ENCODE data around the gene ARHGAP26.

ARHGAP26 gene

DNA sequence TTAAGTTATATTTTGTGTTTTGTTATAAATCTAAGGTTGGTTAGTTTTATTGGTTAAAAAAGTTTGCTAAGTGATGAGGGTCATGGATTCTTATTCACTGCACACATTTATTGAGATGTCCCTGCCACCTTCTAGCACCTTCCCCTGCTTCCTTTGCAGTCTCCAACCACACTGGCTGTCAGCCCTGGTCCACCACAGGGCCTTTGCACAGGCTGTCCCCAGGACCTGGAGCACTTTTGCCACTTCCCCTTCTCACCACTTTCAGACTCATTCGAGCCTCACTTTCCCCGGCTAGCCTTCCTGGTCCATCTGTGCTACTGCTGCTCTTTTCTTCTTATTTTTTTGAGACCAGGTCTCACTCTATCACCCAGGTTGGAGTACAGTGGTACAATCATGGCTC is 45.3 kb downstream of the ARHGAP26 start:
- DNase-seq = no peak

DNA sequence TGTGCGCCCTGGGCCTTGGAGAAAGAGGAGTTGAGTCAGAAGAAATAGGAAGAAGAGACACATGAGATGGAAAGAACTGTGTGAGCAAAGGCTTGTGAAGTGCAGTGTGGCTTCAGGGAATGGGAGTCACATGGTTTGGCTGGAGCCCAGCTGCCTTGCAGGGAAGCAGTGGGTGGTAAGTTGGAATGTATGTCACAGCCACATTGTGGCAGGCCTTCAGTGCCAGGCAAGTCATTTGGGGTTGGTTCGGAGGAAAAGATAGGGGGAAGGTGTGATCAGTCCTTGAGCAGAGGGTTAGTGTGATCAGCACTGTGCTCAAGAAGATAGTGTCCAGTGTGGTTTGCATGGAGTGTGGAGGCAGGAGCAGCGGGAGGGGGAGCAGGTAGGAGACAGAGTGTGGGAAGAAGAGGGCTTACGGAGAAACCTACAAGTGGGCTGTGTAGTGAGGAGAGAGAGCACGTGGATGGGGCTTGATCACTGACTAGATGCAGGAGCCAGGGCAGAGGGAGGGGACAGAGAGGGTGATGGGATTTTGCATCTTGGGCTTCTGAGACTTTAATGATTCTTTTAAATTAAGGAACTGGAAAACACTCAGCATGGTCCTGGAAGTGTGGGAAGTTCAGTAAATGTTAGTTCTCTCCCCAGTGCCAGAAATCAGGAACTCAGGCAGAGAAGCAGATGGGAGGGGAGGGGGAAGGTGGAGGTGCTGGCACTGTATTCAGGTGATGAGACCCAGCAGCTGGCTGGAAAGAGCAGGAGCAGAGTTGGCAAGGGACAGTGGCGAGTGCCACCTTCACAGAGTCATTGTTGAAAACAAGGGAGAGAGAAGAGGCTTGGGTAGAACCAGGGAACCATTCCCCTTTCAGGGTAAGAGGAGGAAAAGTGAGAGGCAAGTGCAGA is 46.6 kb downstream of the ARHGAP26 start:
- no peak for DNase-seq

DNA sequence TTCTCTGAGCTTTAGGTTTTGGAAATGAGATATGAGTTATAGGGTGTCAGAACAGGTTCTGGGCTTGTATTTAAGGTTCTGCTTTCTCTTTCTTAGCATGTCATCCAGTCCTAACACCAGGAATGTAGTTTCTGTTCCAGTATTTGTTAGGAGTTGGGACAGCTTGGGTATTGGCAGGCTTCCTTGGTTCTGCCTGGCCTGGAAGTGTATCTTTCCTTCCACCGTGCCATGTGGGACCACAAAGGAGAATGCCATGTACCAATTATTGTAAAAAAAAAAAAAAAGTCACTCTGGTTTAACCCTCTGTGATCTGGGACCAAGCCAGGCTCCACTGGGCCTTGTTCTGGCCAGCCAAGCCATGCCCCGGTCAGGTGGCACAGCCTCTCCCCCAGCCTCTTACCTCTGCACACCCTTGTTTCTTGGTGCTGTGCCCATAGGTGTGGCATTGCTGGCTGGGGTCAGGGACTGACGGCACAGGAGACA is 47.8 kb downstream of the ARHGAP26 start:
- no peak for DNase-seq

DNA sequence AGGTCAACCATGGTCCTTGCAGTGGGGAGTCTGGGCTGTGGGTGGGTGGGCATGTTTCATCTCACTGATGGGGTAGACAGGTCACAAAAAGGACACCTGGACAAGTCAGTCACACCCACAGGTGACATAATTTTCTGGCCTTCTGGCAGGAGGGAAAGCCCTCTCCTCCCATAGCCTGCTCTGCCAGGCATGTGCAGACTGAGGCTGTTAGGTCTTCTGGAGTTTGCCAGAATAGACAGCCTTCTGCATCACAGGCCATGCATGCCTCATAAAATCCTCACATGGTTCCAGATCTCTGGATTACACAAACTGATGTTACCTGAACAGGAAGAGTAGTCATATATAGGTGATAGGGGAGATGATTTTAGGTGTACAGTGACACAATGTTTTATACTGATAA is 49.1 kb downstream of the ARHGAP26 start:
- no peak for DNase-seq

DNA sequence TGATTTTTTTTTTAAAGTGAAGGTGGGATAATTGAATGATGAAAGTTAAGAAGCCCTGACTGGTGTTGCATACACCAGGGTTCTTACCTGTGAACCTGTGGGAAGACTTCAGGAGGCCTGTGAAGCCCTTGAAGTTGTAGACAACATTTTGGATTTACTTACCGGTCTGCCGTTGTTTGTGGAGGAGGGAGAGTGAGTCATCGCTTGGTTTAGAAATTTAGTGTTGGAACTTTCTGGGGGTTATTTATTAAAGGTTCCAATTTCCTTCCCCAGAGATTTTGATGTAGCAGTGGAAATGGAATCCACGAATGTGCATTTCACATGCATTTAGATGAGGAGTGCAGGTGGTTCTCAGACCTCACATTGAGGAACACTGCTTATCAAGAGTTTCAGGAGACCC is 49.6 kb downstream of the ARHGAP26 start:
- no peak for DNase-seq

DNA sequence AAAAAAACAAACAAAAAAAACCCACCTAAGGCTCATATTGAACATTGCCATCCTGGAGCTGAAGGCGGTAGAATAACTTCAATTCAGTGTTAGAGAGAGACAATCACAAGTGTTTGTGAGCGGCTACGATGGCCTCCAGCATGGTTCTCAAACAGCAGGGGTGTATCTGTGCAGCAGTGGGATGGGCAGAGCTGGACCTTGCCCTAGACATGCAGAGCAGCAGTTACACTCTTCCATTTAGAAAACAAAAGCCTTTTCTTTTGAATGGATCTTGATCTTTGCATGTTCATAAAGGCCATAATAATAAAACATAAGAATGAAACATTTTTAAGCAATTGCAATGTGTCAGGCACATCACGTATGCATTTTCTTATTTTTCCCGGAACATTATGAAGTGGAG is 50.3 kb downstream of the ARHGAP26 start:
- no peak for DNase-seq

DNA sequence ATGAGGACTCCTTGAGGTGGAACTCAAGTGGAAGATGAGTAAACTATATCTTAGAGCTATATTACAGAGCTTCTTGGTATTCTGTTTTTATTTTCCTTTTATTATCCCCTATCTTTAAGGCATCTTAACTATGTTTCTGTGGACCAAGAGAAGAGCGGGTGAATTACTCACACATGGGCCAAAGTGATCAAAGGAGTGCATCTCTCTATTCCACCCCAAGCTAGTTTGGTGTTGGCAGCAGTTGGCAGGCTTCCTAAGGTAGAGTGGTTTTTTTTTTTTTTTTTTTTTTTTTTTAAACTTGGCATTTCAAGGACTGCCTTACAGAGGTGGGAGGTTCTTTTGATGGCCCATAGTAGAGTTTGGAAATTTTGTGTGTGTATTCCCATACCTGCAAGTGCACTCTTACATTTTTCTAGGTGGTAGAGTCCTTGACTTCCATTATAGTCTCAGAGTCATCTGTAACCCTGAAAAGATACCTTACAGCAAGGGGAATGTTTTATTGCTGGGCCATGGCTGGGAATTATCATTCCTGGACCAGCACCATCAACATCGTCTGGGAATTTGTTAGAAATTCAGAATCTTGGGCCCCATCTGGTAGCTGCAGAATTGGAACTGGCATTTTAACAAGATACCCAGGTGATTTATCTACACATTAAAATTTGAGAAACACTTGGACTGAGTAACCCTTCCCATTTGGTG is 51.0 kb downstream of the ARHGAP26 start:
- no peak for DNase-seq

DNA sequence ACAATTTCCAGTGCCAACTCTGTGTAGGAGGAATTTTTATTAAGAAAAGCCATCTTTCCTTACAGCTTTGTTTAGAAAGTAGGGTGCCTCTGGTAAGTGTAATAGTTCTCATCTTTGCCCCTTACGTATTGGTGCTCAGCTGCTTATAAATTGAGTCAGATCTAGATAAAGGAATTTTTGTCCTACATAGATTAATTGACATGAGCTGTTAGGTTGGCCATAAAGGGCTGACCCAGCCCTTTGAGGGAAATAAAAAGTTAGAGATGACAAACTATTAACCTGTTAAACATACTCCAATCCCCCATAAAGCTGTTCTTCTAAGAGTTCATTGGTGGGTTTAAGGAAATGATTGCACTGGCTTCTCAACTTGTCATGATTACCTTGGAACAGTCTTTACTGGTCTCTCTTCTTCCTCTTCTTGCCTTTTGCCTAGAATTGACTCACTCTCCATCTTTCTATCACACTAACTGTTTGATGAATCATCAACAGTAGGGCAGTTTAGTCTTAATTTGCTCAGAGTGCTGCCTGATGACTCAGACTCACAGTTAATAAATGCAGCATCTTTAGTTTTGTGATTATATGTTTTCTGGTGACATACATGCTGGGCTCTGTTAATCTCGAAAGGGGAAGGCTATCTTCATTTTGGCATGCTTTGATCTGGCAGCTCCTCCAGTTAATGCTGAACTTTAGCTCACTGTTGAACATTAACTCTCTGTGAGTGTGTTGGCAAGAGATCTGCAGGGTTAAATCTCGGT is 51.7 kb downstream of the ARHGAP26 start:
- DNase-seq = no peak

DNA sequence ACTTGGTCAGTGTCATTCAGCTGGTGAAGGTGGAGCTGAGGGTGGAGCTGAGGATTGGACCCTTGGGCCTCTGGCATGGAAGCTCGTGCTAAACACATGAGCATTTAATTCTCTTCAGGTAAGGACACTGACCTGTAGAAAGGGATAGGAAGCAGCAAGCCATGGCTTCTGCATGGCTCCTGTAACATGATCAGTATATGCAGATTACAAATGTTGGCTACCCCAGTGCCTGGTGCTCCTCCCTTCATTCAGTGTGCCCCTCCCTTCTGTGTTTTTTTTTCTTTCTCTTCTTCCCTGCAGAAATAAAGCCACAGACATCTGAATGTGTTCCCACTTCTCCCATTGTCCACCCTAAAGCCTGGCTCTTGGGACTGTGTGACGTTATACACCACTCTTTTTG is 52.9 kb downstream of the ARHGAP26 start:
- DNase-seq = no peak

DNA sequence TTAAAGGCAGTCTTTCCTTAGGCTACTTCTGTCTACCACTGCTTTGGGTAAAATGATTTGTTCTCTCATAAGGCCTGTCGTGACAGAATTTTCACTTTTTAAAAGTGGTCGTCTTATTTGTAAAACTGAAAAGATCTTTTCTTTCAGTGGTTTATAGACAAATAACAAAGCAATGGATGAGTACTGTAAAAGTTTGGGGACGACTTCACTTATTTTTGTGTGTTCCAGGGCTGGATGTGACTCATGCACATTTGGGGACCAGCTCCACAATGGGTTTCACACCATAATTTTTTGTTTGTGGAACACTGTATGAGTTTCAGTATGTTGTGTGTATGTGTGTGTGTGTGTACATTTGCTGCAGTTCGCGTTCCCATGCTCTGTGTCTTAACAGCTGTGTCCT is 53.6 kb downstream of the ARHGAP26 start:
- no peak for DNase-seq

DNA sequence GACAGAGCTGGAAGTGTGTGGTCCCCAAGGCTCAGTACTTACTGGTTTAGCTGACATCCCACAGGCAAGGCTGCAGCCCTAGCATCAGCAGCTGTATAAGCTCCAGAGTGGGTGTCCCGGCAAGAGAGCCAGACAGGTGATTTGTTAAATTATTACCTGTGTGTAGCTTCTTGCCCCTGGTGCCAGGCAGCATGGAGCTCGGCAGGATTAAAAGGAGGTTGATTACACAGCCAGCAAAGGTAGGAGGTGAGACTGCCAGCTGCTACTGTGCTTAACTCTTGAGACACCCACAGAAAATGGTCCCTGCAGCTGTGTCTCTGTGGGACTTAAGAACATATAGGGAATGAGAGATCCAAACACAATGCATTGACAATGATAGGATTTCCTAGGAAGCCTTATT is 54.2 kb downstream of the ARHGAP26 start:
- no peak for DNase-seq

DNA sequence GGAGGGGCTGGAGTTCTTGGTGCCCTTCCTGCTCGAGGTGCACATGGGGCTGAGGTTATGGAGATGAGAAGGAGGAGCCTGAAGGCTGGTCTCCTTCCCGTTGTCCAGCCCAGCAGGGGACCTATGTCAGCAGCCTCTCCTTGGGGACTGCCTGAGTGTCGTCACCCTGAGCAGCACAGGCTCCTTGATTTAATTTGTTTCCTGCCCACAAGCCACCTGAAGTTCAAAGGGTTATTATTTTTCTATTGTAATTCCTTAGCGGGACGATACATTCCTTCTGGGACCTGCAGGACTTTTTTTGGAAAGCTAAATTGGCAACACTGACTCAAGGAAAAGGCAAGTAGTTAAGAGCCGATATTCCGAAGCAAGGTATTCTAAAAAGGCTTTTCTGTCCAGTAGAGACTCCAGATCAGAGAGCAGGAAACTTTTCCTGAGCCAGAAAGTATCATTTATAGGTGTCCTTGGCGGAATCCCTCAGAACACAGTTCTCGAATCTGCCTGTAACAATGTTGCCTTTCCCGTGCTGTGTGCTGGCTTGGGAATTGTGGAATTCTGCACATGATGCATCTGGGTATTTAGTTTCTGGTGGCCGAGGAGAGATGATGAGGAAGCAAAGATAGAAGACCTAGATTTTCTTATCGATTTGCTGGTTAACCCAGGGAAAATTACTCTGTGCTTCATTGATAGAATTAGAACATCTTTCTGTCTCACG is 55.4 kb downstream of the ARHGAP26 start:
- no peak for DNase-seq

DNA sequence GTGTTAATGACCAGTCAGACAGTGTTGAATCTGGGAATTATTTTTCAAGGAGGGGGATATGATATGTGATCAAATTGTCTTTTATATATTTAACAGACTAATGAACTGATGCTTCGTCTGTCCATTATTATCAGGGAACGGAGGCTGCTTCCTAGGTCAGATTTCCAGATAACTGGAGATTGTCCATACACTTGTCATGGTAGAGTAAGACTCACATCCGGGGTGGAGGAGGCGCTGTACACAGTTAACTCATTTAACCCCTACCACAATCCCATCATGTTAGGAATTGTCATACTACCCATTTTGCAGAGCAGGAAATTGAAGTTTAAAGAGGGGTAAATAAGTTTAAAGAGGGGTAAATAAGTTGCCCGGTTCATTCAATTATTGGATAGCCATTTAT is 55.9 kb downstream of the ARHGAP26 start:
- DNase-seq = no peak

DNA sequence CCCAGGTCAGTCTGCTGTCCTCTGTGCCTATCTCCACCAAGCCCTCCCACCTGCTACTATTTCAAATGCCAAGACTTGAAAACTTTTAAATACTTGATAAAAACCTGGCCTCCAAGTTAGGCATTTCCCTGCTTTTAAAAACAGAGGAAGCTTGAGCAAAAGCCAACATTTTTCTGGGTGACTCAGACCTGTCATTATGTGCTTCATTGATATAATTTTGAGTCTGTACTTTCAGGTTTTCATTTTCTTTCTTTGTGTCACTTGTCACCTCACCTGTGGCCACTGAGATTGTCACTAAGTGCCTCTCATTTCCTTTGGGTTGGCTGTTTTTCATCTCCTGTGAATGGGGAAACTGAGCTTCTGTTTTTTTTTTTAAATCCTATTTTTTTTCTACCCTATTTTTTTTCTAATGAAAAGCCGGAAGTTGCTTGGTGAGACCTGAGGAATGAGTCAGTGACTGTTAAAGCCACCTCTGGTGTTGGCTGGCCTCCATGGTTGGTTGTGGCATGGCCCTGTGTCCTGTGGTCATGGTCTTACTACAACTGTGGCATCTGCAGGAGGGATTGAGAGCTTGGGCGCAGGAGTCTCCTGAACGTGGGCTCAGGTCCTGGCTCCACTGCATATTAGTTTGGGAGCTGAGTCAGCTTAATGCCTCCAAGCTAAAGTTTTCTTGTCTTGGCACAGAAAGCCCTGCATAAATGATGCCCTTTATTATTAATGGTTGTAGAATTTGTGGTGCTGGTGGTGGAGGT is 56.7 kb downstream of the ARHGAP26 start:
- DNase-seq = no peak

DNA sequence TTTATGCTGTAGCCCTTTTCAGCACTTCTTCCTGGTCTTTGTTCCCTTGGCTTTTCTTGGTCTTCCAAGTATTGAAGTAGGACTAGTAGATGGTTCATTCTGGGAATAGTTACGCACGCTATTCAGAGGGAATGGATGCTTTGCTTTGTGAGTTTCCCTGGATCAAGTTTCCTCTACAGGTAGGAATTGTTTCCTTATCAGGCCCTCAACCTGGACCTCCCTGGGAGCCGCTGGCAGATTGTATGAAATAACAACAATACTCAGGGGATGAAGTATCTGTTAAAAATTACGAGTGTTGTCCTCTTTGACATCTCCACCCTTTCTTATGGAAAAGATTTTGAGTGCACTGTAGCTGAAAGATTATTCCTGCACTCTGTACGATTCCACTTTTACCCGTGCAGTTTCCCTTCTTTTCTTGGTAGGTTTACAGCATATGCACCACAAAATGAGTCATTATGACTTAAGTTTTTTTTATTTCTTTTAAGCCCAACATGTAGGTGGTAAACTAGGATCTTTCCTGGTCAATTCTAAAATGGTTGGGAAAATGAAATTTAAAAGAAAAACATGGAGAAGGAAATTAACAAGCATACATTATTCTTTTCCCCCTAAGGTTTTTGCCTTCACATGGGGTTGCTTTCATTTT is 57.9 kb downstream of the ARHGAP26 start:
- DNase-seq = no peak

DNA sequence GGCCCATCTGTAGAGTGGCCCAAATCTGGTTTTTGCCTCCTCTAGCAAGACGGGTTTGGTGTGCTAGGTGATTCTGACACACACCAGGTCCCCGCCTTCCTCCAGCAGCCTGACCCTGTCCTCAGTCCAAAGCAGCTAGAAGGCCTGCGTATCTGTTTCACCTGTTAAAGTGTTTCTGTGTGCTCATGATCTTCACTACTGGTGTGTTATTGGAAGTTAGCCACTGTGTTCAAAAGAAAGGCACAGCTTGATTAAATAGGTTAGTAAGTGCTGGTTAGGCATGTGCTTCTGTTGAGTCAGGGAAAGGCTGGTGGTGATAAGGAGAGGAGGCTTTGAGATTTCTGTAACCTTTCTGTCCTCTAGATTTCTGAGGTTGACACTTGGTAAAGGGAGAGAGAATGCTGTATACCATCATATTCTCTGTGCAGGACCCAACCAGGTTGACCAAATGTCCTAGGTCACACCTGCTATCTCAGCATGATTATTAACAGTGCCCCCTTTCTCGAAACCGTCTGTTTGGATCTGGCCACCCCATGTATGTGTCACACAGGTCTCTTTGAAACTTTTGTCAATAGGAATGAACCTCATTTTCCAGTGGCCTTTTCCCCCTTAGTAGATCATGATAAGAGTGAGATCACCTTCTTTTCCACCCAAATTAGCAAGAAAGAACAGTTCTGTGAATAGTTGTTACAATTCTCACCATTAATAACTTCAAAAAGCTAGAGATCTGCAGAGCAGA is 58.8 kb downstream of the ARHGAP26 start:
- no peak for DNase-seq

DNA sequence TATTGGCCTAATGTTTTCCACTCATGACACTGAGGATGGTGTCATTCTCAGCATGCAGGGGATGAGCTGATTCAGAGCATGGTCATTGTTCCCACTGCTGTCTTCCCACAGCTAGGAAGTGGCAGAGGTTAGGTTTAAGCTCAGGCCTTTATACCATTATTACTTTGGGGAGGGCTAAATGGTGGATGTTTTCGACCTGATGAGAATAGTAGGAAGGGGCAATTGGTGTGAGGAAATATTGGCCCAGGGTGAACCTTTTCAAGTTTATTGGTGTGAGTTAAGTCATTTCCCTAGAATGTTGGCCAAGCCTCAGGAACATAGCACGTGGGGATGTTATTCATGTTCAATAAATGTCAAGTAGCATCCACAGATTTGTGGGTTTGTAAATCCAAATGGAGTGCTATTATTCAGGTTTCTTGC is 59.6 kb downstream of the ARHGAP26 start:
- DNase-seq = no peak

DNA sequence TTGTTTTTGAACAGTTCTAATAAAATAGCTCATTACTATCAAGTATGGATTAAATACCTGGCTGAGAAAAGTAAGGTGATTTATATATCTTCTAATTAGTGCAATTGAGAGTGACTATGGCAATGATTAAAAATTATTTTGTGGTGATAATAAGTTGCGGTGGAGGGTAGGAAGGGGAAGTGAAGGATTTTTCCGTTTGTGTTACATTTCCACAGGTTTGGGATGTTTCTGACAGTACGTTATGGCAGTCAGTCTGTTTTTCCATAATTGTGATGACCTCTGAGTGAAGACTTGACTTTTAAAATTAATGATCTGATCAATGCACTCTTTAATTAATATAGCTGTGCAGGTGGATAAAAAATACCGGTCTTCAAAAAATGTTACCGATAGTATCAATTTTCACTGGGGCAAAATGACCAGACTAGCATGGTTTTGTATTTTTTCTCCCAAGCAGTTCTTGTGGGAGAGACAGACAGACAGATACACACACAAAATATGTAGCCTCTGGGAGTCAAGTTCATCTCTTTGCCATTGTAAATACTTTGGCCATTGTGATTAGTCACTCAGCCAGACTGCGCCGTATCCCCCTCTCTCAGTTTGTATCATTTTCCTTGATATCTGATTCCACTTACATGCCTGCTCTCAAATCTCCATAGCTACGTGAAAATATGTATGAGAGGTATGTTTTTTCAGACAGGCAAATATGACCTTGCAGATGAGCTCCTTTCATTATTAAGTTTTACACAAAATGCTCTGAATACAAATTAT is 60.2 kb downstream of the ARHGAP26 start:
- no peak for DNase-seq

DNA sequence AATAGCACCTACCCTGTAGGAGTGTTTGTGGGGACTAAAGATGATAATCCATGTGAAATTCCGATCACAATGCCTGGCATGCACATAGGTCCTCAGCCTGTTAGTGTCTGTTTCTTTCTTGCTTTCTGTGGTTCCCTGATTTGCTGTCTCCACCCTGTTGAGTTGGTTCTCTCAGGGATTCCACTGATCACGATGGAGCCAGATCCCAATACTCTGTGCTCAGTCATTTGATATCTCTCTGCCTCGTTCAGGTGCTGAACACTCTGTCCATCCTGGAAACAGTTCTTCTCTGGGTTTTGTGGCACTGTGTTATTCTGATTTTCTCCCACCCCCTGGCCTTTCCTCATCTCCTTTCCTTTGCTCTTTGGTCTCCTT is 60.8 kb downstream of the ARHGAP26 start:
- no peak for DNase-seq

DNA sequence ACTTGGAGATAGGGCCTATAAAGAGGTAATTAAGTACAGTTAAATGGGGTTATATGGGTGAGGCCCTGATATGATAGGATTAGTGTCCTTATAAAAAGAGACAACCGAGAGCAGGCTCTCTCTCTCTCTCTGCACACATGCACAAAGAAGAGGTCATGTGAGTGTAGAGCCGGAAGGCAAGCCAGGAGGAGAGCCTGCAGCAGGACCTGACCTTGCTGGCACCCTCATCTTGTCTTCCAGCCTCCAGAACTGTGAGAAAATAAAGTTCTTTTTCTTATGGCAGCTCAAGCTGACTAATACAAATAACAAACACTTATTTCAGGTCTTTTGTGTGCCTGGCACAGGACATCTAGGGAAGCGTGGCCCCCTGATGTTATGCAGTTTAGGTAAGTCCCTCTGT is 62.1 kb downstream of the ARHGAP26 start:
- DNase-seq = no peak

All from activated CD4-positive, alpha-beta T cell treated with anti-CD3 and anti-CD28 coated beads for 1 hour (primary cell).